ENCODE results near the gene MESD.

The MESD gene

DNA sequence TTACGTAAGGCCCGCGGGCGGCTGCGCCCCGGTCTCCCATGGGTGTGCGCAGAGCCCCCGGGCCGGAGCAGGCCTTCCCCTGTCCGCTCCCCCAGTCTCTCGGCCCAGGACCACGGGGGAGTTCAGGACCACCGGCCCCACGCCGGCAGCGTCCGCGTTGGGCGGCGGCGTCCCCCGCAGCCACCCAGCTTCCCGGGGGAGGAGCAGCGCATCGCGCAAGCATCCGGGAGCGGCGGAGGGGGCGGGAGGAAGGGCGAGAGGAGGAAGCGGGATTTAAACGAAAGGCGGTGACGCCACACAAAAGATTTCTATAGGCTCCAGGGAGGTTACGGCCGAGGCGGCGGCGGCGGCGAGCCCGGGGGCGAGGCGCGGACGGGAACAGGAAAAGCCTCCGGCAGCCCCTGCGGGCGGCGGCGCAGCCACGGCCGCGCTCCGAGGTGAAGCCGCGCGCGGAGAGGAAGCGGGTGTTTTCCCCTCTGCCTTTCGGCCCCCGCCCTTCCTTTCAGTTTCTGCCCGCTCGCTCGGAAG, 11.1 kb upstream of the MESD start, which contains the start of gene TLNRD1:
Gene TLNRD1, plus strand, starts transcription at position 300 of the 528 bp plus-strand sequence. CDS start 1,349 bp downstream, outside the sequence.
- DNase-seq (ENCODE audit: low read depth): no peak
- TF ChIP-seq, protein P1, sequence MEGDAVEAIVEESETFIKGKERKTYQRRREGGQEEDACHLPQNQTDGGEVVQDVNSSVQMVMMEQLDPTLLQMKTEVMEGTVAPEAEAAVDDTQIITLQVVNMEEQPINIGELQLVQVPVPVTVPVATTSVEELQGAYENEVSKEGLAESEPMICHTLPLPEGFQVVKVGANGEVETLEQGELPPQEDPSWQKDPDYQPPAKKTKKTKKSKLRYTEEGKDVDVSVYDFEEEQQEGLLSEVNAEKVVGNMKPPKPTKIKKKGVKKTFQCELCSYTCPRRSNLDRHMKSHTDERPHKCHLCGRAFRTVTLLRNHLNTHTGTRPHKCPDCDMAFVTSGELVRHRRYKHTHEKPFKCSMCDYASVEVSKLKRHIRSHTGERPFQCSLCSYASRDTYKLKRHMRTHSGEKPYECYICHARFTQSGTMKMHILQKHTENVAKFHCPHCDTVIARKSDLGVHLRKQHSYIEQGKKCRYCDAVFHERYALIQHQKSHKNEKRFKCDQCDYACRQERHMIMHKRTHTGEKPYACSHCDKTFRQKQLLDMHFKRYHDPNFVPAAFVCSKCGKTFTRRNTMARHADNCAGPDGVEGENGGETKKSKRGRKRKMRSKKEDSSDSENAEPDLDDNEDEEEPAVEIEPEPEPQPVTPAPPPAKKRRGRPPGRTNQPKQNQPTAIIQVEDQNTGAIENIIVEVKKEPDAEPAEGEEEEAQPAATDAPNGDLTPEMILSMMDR (IDR thresholded peaks at IDR 0.05; ENCODE audit: control insufficient read depth, extremely low read depth, insufficient read depth): no peak
- H3K4me3 ChIP-seq (ENCODE audit: low read depth, low read length): peak within 1 kb of the TSS; percentile 77

DNA sequence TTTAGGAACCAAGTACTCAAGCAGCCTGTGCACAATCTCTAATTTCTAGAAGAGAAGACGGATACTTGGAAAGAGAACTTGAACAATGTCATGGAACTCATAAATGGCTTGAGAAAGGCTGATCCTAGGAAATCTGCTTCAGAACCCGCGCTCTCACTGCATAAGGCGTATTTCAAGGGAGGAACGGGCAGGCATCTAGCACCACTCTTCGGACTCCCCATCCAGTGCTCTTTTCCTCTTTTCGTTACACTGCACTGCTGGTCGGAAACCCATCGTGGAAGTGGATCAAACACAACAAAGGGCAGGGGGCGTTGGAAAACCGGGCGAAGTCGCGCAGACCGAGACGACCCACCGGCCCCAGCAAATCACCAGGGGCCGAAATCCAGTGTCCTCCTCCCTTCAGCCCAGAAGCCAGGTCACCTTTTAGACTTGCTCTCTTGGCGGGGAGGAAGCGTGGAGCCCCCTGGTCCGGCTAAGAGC, 10.6 kb upstream of the MESD start:
- no peak for DNase-seq (ENCODE audit: low read depth)
- H3K4me3 ChIP-seq (ENCODE audit: low read depth, low read length): peak overlapping the region; percentile 77
- TF ChIP-seq, protein P1 (IDR thresholded peaks at IDR 0.05; ENCODE audit: control insufficient read depth, extremely low read depth, insufficient read depth): no peak

DNA sequence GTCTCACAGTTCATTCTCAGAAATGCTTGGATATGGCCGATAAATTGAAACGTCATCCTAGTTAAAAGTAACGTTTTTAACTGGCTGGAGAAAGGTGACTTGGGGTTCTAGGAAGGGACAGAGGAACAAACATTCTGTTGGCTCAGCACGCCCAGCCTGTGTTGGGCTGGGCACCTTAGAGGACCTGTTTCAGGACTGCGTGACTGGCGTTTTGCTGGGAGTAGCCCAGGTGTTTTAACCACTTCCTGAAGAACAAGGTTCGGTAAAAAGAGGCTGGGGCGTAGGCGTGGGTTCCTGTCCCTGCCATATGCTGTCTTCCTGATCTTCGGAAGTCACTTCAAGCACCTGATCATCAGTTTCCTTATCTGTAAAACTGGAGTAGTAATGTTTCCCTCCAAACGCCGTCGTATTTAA, 10.0 kb upstream of the MESD start:
- peak overlapping the region; percentile 77 for H3K4me3 ChIP-seq (ENCODE audit: low read depth, low read length)
- DNase-seq (ENCODE audit: low read depth): peak; percentile 89
- TF ChIP-seq, protein P1 (IDR thresholded peaks at IDR 0.05; ENCODE audit: control insufficient read depth, extremely low read depth, insufficient read depth): no peak

DNA sequence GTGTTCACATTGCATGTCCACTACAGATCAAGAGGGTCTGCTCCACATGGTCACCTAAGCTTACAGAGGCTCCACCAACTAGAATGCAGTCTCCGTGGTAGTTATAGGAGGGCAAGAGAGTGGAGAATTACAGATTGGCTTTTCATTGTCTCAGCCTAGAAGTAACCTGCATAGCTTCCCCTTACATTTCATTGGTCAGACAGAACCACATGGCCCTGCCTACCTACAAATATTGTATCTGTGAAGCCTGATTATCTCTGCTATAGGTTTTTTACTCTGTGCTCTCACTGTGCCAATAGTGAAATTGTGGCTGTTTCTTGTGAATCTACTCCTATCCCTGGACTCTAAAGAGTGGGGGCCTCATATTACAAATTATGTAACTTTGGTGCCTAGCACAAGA, 8.6 kb upstream of the MESD start:
- no peak overlapping the region for H3K4me3 ChIP-seq (ENCODE audit: low read depth, low read length)
- TF ChIP-seq, protein P1 (IDR thresholded peaks at IDR 0.05; ENCODE audit: control insufficient read depth, extremely low read depth, insufficient read depth): no peak
- no peak for DNase-seq (ENCODE audit: low read depth)

DNA sequence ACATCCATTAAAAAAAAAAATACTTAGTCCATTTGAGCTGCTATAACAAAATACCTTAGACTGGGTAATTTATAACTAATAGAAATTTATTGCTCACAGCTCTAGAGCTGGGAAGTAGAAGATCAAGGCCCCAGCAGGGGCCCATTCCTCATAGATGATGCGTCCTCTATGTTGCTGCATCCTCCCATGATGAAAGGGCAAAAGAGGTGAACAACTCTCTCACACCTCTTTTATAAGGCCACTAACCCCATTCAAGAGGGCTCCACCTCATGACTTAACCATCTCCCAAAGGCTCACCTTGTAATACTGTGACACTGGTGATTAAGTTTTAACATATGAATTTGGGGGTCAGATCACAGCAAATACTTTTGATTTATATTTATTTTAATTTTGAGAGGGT, 8.1 kb upstream of the MESD start:
- TF ChIP-seq, protein P1 (IDR thresholded peaks at IDR 0.05; ENCODE audit: control insufficient read depth, extremely low read depth, insufficient read depth): no peak
- no peak for DNase-seq (ENCODE audit: low read depth)
- H3K4me3 ChIP-seq (ENCODE audit: low read depth, low read length): no peak overlapping the region

DNA sequence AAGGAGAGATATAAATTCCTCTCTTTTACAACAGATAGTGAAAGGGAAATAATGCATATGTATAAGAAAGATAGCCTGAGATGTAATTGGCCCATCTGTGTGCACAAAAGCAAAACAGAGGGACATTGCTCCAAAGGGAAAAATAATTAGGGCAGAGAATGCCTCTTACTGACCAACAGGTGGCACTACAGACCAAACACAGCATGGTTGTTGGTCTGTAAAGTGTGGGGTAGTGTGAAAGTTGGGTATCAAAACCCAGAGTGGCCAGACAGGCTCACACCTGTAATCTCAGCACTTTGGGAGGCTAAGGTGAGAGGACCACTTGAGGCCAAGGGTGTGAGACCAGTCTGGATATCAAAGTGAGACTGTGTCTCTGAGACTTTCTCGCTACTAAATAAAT, 6.6 kb upstream of the MESD start:
- no peak overlapping the region for H3K4me3 ChIP-seq (ENCODE audit: low read depth, low read length)
- no peak for DNase-seq (ENCODE audit: low read depth)
- TF ChIP-seq, protein P1 (IDR thresholded peaks at IDR 0.05; ENCODE audit: control insufficient read depth, extremely low read depth, insufficient read depth): peak; percentile 53

DNA sequence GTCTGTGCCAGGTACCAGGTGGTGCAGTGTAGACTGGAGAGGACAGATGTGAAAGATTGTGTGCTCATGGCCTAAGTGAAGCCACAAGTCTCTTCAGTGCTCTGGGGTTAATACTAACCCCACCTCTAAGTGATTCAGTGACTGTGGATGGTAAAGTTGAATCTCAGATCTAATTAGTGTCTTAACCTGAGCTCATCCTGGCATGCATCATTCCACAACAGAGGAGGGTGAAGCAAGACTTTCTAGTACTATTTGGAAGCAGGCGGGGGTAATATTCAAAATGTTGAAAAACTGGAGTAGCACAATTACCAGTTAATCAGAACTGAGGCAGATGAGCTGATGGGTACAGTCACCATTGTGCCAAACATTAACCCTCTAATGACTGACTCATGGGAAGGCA, 2.8 kb upstream of the MESD start:
- H3K4me3 ChIP-seq (ENCODE audit: low read depth, low read length): no peak overlapping the region
- TF ChIP-seq, protein P1 (IDR thresholded peaks at IDR 0.05; ENCODE audit: control insufficient read depth, extremely low read depth, insufficient read depth): no peak
- no peak for DNase-seq (ENCODE audit: low read depth)
